Omental fat pad (tissue), 4 donors: ENCODE data around the gene CSNK1G1. TPM values are rescaled to one million over a fixed set of nuclear protein-coding genes. Genes with fewer than 3 reads are reported as not detected.

Experiments used
- ATAC-seq: fragments of 150-250 bp; one replicate; pipeline ENCODE4 v1.9.1; 2016; ENCODE audit warnings: mild to moderate bottlenecking, moderate library complexity; ENCODE audit not compliant: low FRiP score
- DNase-seq: peaks from one replicate; pipeline ENCODE4 v3.0.0-alpha.2; 2019; ENCODE audit warnings: low spot score
- total RNA-seq, 4 donors: library from RNA; depleted of rRNA; stranded (reverse); fragments of >200 nt; gene quantifications; one replicate each; pipeline ENCODE4 v1.1.0, GENCODE V29; 2016
- TF ChIP-seq, protein P1 (sequence below), 3 donors: fragments of 450-650 bp; IDR thresholded peaks; one replicate each; pipeline ENCODE4 v1.5.1; 2016 to 2017; ENCODE audit warnings: antibody characterized with exemption in 3 of 3, mild to moderate bottlenecking in 3 of 3, moderate library complexity in 2 of 3

Gene CSNK1G1
- total RNA-seq, 4 donors from 2014 or later = 13.6 to 23.3 (median 21.7) TPM

DNA sequence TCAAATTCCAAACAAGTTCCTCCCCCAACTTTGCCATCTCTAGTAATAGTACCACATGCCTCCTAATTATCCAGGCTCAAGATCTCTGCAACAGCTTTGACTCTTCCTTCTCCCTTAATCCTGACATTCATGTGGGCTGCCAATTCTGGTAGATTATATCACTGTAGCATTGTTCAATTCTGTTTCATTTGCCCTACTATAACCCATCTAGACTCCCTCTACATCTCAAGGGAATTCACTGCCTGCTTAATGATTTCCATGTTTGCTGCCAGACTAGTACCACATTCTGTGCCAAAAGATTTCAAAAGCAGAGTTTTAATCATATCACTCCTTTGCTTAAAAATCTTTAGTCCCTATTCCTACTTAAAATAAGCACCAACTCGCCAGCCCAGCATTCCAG, 158.5 kb downstream of the CSNK1G1 start:
- TF ChIP-seq, protein P1, sequence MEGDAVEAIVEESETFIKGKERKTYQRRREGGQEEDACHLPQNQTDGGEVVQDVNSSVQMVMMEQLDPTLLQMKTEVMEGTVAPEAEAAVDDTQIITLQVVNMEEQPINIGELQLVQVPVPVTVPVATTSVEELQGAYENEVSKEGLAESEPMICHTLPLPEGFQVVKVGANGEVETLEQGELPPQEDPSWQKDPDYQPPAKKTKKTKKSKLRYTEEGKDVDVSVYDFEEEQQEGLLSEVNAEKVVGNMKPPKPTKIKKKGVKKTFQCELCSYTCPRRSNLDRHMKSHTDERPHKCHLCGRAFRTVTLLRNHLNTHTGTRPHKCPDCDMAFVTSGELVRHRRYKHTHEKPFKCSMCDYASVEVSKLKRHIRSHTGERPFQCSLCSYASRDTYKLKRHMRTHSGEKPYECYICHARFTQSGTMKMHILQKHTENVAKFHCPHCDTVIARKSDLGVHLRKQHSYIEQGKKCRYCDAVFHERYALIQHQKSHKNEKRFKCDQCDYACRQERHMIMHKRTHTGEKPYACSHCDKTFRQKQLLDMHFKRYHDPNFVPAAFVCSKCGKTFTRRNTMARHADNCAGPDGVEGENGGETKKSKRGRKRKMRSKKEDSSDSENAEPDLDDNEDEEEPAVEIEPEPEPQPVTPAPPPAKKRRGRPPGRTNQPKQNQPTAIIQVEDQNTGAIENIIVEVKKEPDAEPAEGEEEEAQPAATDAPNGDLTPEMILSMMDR (IDR thresholded peaks at IDR 0.05) = no peak
- DNase-seq = no peak
- ATAC-seq = peak; percentile 70

DNA sequence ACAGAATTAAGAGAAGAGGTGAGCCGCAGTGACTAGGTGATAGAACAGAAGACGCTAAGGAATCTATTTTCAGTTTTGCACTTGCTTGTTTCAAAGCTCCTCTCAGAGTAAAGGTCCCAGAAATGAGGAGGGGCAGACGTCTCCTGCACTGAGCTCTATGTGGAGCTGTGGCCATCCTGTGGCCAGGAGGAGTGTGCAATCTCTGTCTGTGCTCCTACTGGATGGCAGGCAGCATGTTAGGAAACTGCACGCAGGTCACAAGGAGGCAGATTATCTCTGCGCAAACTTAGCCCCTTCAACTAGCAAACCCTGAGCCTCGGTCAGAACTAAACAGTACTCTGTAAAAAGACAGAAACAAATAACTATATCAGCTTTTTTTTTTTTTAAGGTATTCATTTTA, 162.0 kb downstream of the CSNK1G1 start:
- TF ChIP-seq, protein P1 (IDR thresholded peaks at IDR 0.05) = no peak
- no peak for ATAC-seq
- DNase-seq = no peak

DNA sequence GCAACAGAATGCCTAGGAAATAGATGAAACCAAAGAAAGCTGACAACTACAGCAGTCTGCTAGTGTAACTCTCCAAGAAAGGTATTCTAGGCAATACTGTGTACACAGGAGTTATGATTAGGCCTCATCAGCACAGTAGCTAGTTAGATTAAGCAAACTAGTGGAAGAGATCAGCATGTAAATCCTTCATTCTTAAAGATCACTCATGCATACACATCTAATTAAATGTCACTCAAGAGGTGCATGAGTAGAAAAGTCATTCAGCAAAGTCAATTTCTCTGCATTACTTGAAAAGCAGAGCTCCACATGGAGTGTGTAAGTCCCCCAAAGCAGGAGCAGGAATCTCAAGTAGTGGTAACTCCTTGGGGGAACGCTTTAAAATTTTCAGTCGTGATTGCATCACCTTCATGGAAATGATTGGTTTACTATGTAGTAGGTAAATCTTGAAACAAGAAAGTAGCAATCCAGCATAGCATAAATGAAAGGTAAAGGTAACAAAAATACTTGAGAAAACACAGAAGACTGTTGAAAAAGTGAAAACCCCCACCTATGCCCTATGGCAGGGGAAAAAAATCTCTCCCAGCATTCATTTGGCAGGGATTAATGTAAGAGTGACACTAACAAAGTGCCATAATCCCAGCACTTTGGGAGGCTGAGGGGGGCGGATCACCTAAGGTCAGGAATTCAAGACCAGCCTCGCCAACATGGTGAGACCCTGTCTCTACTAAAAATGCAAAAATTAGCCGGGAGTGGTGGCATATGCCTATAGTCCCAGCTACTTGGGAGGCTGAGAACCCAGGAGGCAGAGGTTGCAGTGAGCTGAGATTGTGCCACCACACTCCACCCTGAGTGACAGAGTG, 163.8 kb downstream of the CSNK1G1 start:
- DNase-seq = no peak
- ATAC-seq = no peak
- TF ChIP-seq, protein P1 (IDR thresholded peaks at IDR 0.05) = no peak

- TF ChIP-seq, protein P1 (IDR thresholded peaks at IDR 0.05) = no peak
- DNase-seq = no peak
- ATAC-seq = no peak
Observed at GRCh38 chr15:64187396-64188191, 168.4 kb downstream of the CSNK1G1 start.

DNA sequence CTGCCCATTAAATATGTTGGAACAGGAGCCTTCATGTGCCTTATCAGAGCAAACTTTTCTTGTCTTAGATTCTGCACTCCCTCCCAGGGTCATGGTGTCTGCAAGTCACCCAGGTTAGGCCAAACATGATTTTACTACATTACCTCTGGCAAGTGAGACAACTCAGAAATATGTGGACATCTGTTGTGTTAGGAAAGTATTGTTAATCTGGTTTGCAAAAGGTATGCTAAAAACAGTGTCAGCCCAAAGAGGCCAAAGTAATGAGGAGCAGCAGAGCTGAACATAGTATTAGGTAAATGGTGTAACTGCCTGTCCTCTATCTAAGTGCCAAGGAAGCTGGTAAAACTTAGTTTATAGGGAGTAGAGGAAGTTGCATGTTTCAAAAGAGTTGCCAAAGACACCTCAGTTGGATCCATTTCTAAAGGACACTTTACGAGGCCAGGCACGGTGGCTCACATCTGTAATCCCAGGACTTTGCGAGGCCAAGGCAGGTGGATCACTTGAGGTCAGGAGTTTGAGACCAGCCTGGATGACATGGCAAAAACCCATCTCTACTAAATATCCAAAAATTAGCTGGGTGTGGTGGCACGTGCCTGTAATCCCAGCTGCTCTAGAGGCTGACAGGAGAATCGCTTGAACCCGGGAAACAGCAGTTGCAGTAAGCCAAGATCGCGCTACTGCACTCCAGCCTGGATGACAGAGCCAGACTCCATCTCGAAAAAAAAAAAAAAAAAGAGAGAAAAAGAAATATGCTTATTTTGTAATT, 170.6 kb downstream of the CSNK1G1 start:
- ATAC-seq (no peak), DNase-seq (no peak)
- TF ChIP-seq, protein P1 (IDR thresholded peaks at IDR 0.05) = no peak

DNA sequence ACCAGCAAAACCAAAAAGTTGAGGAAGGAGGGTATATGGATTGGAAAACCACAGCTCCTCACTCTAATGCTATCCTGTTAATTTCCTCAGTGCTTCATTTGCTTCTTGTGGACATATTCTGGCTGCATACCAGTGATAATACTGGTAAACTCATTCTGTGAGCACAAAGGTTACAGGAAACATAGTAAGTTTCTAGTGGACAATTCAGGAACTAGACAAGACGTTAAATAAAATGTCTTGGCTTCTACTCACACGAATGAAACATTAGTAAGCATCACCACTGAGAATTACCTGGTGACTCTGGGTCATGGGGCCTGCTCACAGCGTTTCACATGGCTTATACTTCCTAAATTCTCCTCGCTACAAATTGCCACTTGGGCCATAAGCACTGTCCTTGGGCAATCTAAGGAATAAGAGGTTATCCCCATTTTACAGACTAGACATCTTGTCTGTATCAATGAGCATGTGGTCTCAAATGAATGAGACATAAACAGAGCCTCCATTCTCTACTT, 173.1 kb downstream of the CSNK1G1 start:
- DNase-seq = no peak
- ATAC-seq = no peak
- TF ChIP-seq, protein P1 (IDR thresholded peaks at IDR 0.05) = no peak
